Type B pancreatic cell (in vitro differentiated cells): ENCODE data around the gene NPAS3. TPM values are rescaled to one million over a fixed set of nuclear protein-coding genes. Genes with fewer than 3 reads are reported as not detected.

Source experiments
- DNase-seq: peaks from one replicate; pipeline ENCODE4 v3.0.0; 2021; ENCODE audit warnings: mixed read lengths; ENCODE audit not compliant: unreplicated experiment; ENCODE audit errors: extremely low spot score
- H3K27ac Mint-ChIP-seq: 2 replicates; pipeline ENCODE4 v1.8.0; 2021; ENCODE audit warnings: mild to moderate bottlenecking, mixed read lengths
- H3K27me3 Mint-ChIP-seq: 2 replicates; pipeline ENCODE4 v1.8.0; 2021; ENCODE audit warnings: mixed read lengths
- H3K36me3 Mint-ChIP-seq: 2 replicates; pipeline ENCODE4 v1.8.0; 2021; ENCODE audit warnings: mixed read lengths
- H3K4me1 Mint-ChIP-seq: one replicate; pipeline ENCODE4 v1.8.0; 2021; ENCODE audit warnings: mixed read lengths; ENCODE audit not compliant: unreplicated experiment
- H3K4me3 Mint-ChIP-seq: 2 replicates; pipeline ENCODE4 v1.8.0; 2021; ENCODE audit warnings: mild to moderate bottlenecking, mixed read lengths
- H3K9me3 Mint-ChIP-seq: 2 replicates; pipeline ENCODE4 v1.8.0; 2021; ENCODE audit warnings: mixed read lengths
- total RNA-seq: library from RNA; stranded (reverse); gene quantifications from 2 replicates; pipeline ENCODE4 v1.2.1, GENCODE V29; 2021; ENCODE audit warnings: low replicate concordance
- TF ChIP-seq, protein P1 (sequence below): fragments of 200-600 bp; sonication (generic); conservative IDR thresholded peaks from 2 replicates; pipeline ENCODE4 v1.5.0; 2021; ENCODE audit warnings: antibody characterized with exemption, mild to moderate bottlenecking

The NPAS3 gene
- total RNA-seq, 1 donor from 2014 or later: 8.7 TPM

DNA sequence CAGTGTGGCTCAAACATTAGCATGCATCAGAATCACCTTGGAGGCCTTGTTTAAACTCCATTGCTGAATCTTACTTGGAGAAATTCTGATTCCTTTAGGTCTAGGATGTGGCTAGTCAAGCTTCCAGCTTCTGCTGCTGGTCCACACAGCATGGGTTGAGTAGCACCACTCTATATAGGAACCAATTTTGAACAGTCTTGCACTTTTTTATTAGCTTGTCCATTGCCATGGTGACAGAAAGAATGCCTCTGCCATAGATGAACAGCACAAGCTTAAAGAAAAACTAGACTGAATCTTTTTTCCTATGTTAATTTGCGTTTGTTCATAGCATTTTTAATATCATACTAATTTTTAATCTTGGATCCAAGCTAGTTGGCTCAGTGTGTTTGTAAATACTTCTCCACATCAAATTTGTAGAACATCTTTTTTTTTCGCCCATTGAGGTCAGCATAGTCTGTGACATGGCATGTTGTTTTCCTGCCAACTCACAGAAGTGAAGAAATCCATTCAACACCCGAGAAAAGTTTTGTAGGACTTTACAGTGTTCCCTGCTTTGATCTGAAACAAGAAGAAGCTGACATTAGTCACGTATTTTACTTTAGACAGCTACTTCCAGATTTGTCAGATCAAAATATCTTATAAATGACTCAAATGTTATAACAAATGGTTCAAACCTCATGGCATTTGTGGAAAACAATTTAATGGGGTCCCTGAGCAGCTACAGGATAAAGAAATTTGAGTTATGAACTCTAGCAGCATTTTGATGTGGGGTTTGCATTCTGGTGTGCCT, 573.4 kb downstream of the NPAS3 start:
- Mint-ChIP-seq H3K4me1 (peaks cover 32% of the 10 kb centered on the region), H3K9me3 (no peaks in the 10 kb centered on the region), H3K27me3 (no peaks in the 10 kb centered on the region), H3K36me3 (no peaks in the 10 kb centered on the region), H3K4me3 (no peak overlapping the region), H3K27ac (no peak overlapping the region)
- DNase-seq: no peak
- TF ChIP-seq, protein P1, sequence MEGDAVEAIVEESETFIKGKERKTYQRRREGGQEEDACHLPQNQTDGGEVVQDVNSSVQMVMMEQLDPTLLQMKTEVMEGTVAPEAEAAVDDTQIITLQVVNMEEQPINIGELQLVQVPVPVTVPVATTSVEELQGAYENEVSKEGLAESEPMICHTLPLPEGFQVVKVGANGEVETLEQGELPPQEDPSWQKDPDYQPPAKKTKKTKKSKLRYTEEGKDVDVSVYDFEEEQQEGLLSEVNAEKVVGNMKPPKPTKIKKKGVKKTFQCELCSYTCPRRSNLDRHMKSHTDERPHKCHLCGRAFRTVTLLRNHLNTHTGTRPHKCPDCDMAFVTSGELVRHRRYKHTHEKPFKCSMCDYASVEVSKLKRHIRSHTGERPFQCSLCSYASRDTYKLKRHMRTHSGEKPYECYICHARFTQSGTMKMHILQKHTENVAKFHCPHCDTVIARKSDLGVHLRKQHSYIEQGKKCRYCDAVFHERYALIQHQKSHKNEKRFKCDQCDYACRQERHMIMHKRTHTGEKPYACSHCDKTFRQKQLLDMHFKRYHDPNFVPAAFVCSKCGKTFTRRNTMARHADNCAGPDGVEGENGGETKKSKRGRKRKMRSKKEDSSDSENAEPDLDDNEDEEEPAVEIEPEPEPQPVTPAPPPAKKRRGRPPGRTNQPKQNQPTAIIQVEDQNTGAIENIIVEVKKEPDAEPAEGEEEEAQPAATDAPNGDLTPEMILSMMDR: no peak

DNA sequence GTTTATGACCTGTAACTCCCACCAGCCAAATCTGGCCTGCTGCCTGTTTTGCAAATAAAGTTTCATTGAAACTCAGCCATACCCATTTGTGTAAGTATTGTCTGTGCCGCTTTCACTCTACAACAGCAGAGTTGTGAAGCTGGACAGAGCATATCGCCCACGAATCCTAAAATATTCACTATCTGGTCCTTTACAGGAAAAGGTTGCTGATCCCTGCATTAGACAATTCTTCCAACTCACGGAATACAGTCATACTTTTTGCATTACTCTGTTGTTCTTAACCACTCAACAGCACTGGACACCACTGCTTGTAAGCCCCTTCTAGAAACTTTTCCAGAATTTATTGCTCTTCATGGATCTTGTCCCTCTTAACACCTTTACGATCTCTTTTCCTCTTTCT, 576.8 kb downstream of the NPAS3 start:
- H3K36me3 Mint-ChIP-seq: no peaks in the 10 kb centered on the region
- no peaks in the 10 kb centered on the region for H3K9me3 Mint-ChIP-seq
- peaks cover 5% of the 10 kb centered on the region for H3K4me1 Mint-ChIP-seq
- no peak overlapping the region for H3K4me3 Mint-ChIP-seq
- H3K27me3 Mint-ChIP-seq: no peaks in the 10 kb centered on the region
- H3K27ac Mint-ChIP-seq: no peak overlapping the region
- DNase-seq: no peak
- TF ChIP-seq, protein P1: no peak

DNA sequence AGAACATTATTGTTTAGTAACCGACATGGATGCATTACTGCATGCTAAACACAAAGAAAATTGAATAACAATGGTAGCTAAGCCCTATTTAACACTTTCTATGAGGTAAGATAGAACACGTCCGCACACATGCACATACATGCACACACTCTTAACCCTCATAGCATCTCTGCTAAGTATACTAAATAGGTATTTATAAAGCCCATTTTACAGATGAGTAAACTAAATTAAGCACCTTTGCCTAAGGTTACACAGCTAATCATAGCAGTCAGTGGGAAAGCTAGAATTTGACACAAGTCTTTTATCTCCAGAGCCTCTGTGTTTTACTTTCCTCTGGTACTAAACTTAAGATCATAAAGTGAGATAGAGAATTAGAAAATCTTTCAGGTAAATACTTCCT, 577.2 kb downstream of the NPAS3 start:
- DNase-seq: no peak
- no peaks in the 10 kb centered on the region for H3K9me3 Mint-ChIP-seq
- peaks cover under 1% of the 10 kb centered on the region for H3K4me1 Mint-ChIP-seq
- no peak overlapping the region for H3K27ac Mint-ChIP-seq
- TF ChIP-seq, protein P1: no peak
- no peaks in the 10 kb centered on the region for H3K36me3 Mint-ChIP-seq
- H3K4me3 Mint-ChIP-seq: no peak overlapping the region
- H3K27me3 Mint-ChIP-seq: no peaks in the 10 kb centered on the region

DNA sequence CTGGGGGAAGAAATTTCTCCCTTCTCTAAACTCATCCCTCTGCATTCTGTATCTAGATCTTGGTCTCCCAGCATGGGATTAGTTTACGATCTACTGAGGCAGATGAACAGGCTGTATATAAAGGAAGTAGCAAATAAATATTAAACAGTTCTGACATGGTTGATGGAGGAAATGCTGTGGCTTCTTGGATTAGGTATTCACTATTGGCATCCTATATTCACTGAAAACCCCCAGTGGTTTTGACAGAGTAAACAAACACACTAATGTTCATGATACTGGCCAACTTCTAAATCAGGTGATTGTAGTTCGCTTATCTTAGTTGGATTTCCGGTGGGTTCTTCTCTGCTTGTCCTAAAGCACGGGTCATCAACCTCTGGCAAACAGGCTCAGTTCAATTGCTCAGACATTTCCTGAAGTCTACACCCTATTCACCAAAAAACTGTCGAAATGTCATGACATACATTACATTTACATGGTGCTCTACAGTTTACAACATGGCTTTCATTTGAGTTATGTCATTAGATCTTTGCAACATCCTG, 578.3 kb downstream of the NPAS3 start:
- Mint-ChIP-seq H3K27me3 (no peaks in the 10 kb centered on the region), H3K36me3 (no peaks in the 10 kb centered on the region), H3K27ac (no peak overlapping the region), H3K4me3 (no peak overlapping the region), H3K9me3 (no peaks in the 10 kb centered on the region), H3K4me1 (no peaks in the 10 kb centered on the region)
- DNase-seq: no peak
- TF ChIP-seq, protein P1: no peak

DNA sequence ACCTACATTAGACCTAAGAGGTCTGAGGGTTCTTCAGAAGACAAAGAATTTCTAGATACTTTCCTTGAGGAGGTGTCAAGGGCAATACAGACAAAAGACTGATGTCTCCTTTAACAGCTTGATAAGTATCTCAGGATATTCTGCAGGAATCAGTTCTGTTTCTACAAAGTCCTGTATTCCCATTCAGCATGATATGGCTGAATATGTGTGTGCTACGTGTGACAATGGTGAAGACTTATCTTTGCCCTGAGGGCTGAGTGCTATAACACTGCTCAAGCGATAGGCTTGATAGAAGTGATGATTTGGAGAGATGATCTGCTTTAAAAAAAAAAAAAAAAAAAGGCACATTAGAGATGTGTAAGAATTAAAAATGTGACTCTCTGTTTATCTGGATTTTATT, 582.5 kb downstream of the NPAS3 start:
- H3K27ac Mint-ChIP-seq: no peak overlapping the region

More for the DNA sequence above, 582.5 kb downstream of the NPAS3 start:
- Mint-ChIP-seq H3K4me3 (no peak overlapping the region), H3K4me1 (no peaks in the 10 kb centered on the region), H3K9me3 (no peaks in the 10 kb centered on the region), H3K27me3 (peaks cover 3% of the 10 kb centered on the region), H3K36me3 (no peaks in the 10 kb centered on the region)
- no peak for DNase-seq
- TF ChIP-seq, protein P1: no peak
